ENCODE measurements around the gene LILRB2.
A peak's percentile ranks its signal among the peaks of the same experiment; 100 is the strongest.
"Not testable (repeated sequence)": the region's sequence is repeated elsewhere in the genome, so short reads cannot be mapped to it uniquely, and the experiment has no call there.

Gene LILRB2

GRCh38 chr19:54233941-54234340 is 47.0 kb downstream of the LILRB2 start:
- no peak for DNase-seq (ENCODE audit: low read depth)
- no peak for TF ChIP-seq CTCF (conservative IDR thresholded peaks at IDR 0.05; ENCODE audit: low read depth, low read length)
- H3K4me3 ChIP-seq (ENCODE audit: low read depth, low read length) = no peak overlapping the region

GRCh38 chr19:54231077-54231931 is 49.6 kb downstream of the LILRB2 start:
- TF ChIP-seq CTCF (conservative IDR thresholded peaks at IDR 0.05; ENCODE audit: low read depth, low read length) = peak; percentile 94
- H3K4me3 ChIP-seq (ENCODE audit: low read depth, low read length) = no peak overlapping the region
- DNase-seq (ENCODE audit: low read depth) = peak; percentile 85

GRCh38 chr19:54230031-54230430 is 50.9 kb downstream of the LILRB2 start:
- DNase-seq (ENCODE audit: low read depth) = no peak
- TF ChIP-seq CTCF (conservative IDR thresholded peaks at IDR 0.05; ENCODE audit: low read depth, low read length) = no peak
- no peak overlapping the region for H3K4me3 ChIP-seq (ENCODE audit: low read depth, low read length)

- no peak for TF ChIP-seq CTCF (conservative IDR thresholded peaks at IDR 0.05; ENCODE audit: low read depth, low read length)
- no peak overlapping the region for H3K4me3 ChIP-seq (ENCODE audit: low read depth, low read length)
- DNase-seq (ENCODE audit: low read depth) = no peak
These were observed 51.8 kb downstream of the LILRB2 start for GRCh38 chr19:54229146-54229545.

- H3K4me3 ChIP-seq (ENCODE audit: low read depth, low read length); DNase-seq (ENCODE audit: low read depth): not testable (repeated sequence)
These were observed 56.3 kb downstream of the LILRB2 start for GRCh38 chr19:54224619-54225018.

GRCh38 chr19:54223937-54224281 is 57.0 kb downstream of the LILRB2 start:
- not testable (repeated sequence) for H3K4me3 ChIP-seq (ENCODE audit: low read depth, low read length); DNase-seq (ENCODE audit: low read depth)

Data from choroid plexus epithelial cell (primary cell).